GM12878 (cell line): ENCODE results near the gene FMC1. TPM values are rescaled to one million over a fixed set of nuclear protein-coding genes. Genes with fewer than 3 reads are reported as not detected.
A peak's percentile ranks its signal among the peaks of the same experiment; 100 is the strongest.

Source experiments
- ASH2L ChIP-seq: fragments of 300-600, 200-600 bp; sonication (generic); IDR thresholded peaks from 2 replicates; pipeline ENCODE4 v1.6.1; 2017; ENCODE audit warnings: low read depth, mild to moderate bottlenecking, borderline replicate concordance
- ATF2 ChIP-seq: IDR thresholded peaks from 2 replicates; pipeline ENCODE4 v1.6.1; 2012; ENCODE audit warnings: low read length, inconsistent platforms
- BCLAF1 ChIP-seq: fragments of 450-650 bp; IDR thresholded peaks from 2 replicates; pipeline ENCODE4 v1.6.1; 2017; ENCODE audit warnings: antibody characterized with exemption, mild to moderate bottlenecking, moderate library complexity
- BMI1 ChIP-seq: fragments of 450-650 bp; IDR thresholded peaks from 2 replicates; pipeline ENCODE4 v1.6.1; 2016; ENCODE audit warnings: mild to moderate bottlenecking, moderate library complexity, borderline replicate concordance
- CBX3 ChIP-seq: fragments of 200-600 bp; sonication (generic); IDR thresholded peaks from 2 replicates; pipeline ENCODE4 v1.6.1; 2016; ENCODE audit warnings: low read depth, borderline replicate concordance
- CREM ChIP-seq: IDR thresholded peaks from 2 replicates; pipeline ENCODE4 v1.6.1; 2014; ENCODE audit warnings: antibody characterized with exemption, low read depth
- E4F1 ChIP-seq: fragments of 450-650 bp; IDR thresholded peaks from 2 replicates; pipeline ENCODE4 v1.6.1; 2018; ENCODE audit warnings: borderline replicate concordance, mild to moderate bottlenecking; ENCODE audit not compliant: partially characterized antibody
- EGR1 ChIP-seq, 2 experiments: IDR thresholded peaks; 1 replicate in 1 of 2; 2 replicates in 1 of 2; pipeline ENCODE4 v1.6.1; 2011 to 2012; ENCODE audit warnings: low read depth in 2 of 2, low read length in 2 of 2, borderline replicate concordance in 1 of 2, mild to moderate bottlenecking in 1 of 2, moderate library complexity in 1 of 2
- EZH2 ChIP-seq: IDR thresholded peaks from 2 replicates; pipeline ENCODE4 v1.6.1; 2012; ENCODE audit warnings: low read depth, mild to moderate bottlenecking, control low read depth, inconsistent platforms, low read length, borderline replicate concordance; ENCODE audit not compliant: control insufficient read depth
- IRF4 ChIP-seq: IDR thresholded peaks from 2 replicates; pipeline ENCODE4 v1.6.1; 2011; ENCODE audit warnings: low read depth, low read length
- NFYB ChIP-seq: IDR thresholded peaks from 2 replicates; pipeline ENCODE4 v1.6.1; 2011; ENCODE audit warnings: low read depth, mild to moderate bottlenecking, low read length, improper control_type of control experiment, moderate library complexity; ENCODE audit not compliant: insufficient read depth
- NKRF ChIP-seq: fragments of 450-650 bp; conservative IDR thresholded peaks from 2 replicates; pipeline ENCODE4 v1.6.1; 2017; ENCODE audit warnings: mild to moderate bottlenecking, moderate library complexity
- NR2C1 ChIP-seq: fragments of 450-650 bp; IDR thresholded peaks from 2 replicates; pipeline ENCODE4 v1.6.1; 2017; ENCODE audit warnings: antibody characterized with exemption, mild to moderate bottlenecking, moderate library complexity
- PAX5 ChIP-seq: IDR thresholded peaks from 2 replicates; pipeline ENCODE4 v1.6.1; 2011; ENCODE audit warnings: low read depth, low read length, borderline replicate concordance
- RFX5 ChIP-seq: IDR thresholded peaks from 2 replicates; pipeline ENCODE4 v1.6.1; 2011; ENCODE audit warnings: low read depth, low read length, improper control_type of control experiment
- SMAD1 ChIP-seq: fragments of 450-650 bp; IDR thresholded peaks from 2 replicates; pipeline ENCODE4 v1.6.1; 2018; ENCODE audit warnings: mild to moderate bottlenecking, low read depth; ENCODE audit not compliant: partially characterized antibody
- SMAD5 ChIP-seq: IDR thresholded peaks from 2 replicates; pipeline ENCODE4 v1.6.1; 2016; ENCODE audit warnings: antibody characterized with exemption, low read depth
- SREBF2 ChIP-seq: IDR thresholded peaks from 2 replicates; pipeline ENCODE4 v1.6.1; 2012; ENCODE audit warnings: mild to moderate bottlenecking, low read length
- SUPT20H ChIP-seq: IDR thresholded peaks from 2 replicates; pipeline ENCODE4 v1.6.1; 2011; ENCODE audit warnings: low read depth, mild to moderate bottlenecking, low read length, moderate library complexity, borderline replicate concordance; ENCODE audit not compliant: control insufficient read depth
- ZNF274 ChIP-seq: IDR thresholded peaks from one replicate; pipeline ENCODE4 v1.8.0; 2011; ENCODE audit not compliant: insufficient read length, insufficient read depth
- ZSCAN29 ChIP-seq: fragments of 450-650 bp; IDR thresholded peaks from 2 replicates; pipeline ENCODE4 v1.6.1; 2017; ENCODE audit warnings: mild to moderate bottlenecking, moderate library complexity
- polyA plus RNA-seq, 11 experiments: library from polyadenylated mRNA; depleted of rRNA in 4 of 11; unstranded in 6 of 11; stranded (reverse) in 5 of 11; fragments of >200 nt; fragmentation: Nextera tagmentation in 4 of 11; fragmentation: Illumina TruSeq in 1 of 11; extraction: Ambion mirVana in 4 of 11; extraction: Trizol in 1 of 11; gene quantifications; 1 replicate in 1 of 11; 2 replicates in 10 of 11; pipeline versions ENCODE4 v1.2.1 to v1.2.3, GENCODE V29; 2011 to 2016; ENCODE audit warnings: inconsistent platforms in 2 of 11, missing spikeins in 2 of 11, low read depth in 1 of 11
- total RNA-seq, 4 experiments: library from RNA; depleted of rRNA in 3 of 4; stranded (reverse); fragments of >200 nt in 3 of 4; fragmentation: Illumina TruSeq in 1 of 4; extraction: Trizol in 1 of 4; gene quantifications; 2 replicates each; pipeline versions ENCODE4 v1.2.1 to v1.2.3, GENCODE V29; 2013 to 2021

FMC1 gene
- total and polyA plus RNA-seq, 10 of the 15 experiments (the other 5 are each of a cell fraction or from before 2014, with no cell fraction given) = 4.2 to 60.4 (median 15.6) TPM

GRCh38 chr7:139341058-139341775 lies at the start of gene FMC1 (continued):
- TF ChIP-seq ATF2 (no peak), SMAD1 (peak; percentile 64), CREM (peak; percentile 94), BCLAF1 (peak; percentile 86), IRF4 (0 out of 2 replicates have a peak, but pooled peaks have one; percentile 7), CBX3 (no peak), SREBF2 (0 out of 2 replicates have a peak, but pooled peaks have one; percentile 22), ZSCAN29 (no peak), NFYB (peak; percentile 96; the same call in 1 of the 2 replicates), EGR1 (IDR thresholded peaks at IDR 0.05; ENCODE audit: borderline replicate concordance in 1 of 2, low read depth in 2 of 2, low read length in 2 of 2) (peak; percentile 24 to 48; a peak in 2 of 3 replicates), PAX5 (no peak), NKRF (no peak; the same call in none of the 2 replicates), EZH2 (no peak), ASH2L (peak; percentile 86; the same call in 1 of the 2 replicates), E4F1 (peak; percentile 52), SUPT20H (no peak), SMAD5 (peak; percentile 52; the same call in 1 of the 2 replicates), NR2C1 (no peak; the same call in 1 of the 2 replicates), RFX5 (0 out of 2 replicates have a peak, but pooled peaks have one; percentile 21), ZNF274 (no peak), BMI1 (no peak)
